CD8-positive, alpha-beta memory T cell (primary cell): ENCODE measurements around the gene RASA2. TPM values are rescaled to one million over a fixed set of nuclear protein-coding genes. Genes with fewer than 3 reads are reported as not detected.

Source experiments
- CTCF ChIA-PET: fragments of 350-600 bp; sonication (Branson Sonifier 250); formaldehyde crosslinking; loops from one replicate; lab custom pipeline; 2021; ENCODE audit warnings: antibody characterized with exemption; lab: Charles Lee
- POLR2A ChIA-PET: fragments of 350-600 bp; sonication (Branson Sonifier 250); formaldehyde crosslinking; loops from one replicate; lab custom pipeline; 2021; ENCODE audit warnings: antibody characterized with exemption; lab: Charles Lee
- DNase-seq, 5 donors: peaks; one replicate each; pipeline versions ENCODE4 v3.0.0 to v3.0.0-alpha.2; 2020 to 2022; ENCODE audit warnings: mixed read lengths in 1 of 5
- H3K27ac ChIP-seq: one replicate; pipeline ENCODE4 v1.7.0; 2013; ENCODE audit warnings: low read depth, mild to moderate bottlenecking, low read length, moderate library complexity
- H3K27me3 ChIP-seq: 2 replicates; pipeline ENCODE4 v1.7.0; 2013; ENCODE audit warnings: low read length, mild to moderate bottlenecking; ENCODE audit not compliant: insufficient read depth, poor library complexity, severe bottlenecking
- H3K36me3 ChIP-seq: 2 replicates; pipeline ENCODE4 v1.7.0; 2013; ENCODE audit warnings: mild to moderate bottlenecking, low read length, moderate library complexity; ENCODE audit not compliant: insufficient read depth
- H3K4me1 ChIP-seq: 2 replicates; pipeline ENCODE4 v1.7.0; 2013; ENCODE audit warnings: mild to moderate bottlenecking, low read length, moderate library complexity; ENCODE audit not compliant: insufficient read depth
- H3K4me3 ChIP-seq: 2 replicates; pipeline ENCODE4 v1.7.0; 2013; ENCODE audit warnings: mild to moderate bottlenecking, low read length
- H3K9me3 ChIP-seq: 2 replicates; pipeline ENCODE4 v1.7.0; 2013; ENCODE audit warnings: mild to moderate bottlenecking, low read length
- H3K27ac Mint-ChIP-seq, 8 donors: one replicate each; pipeline ENCODE4 v1.8.0; 2020 to 2021; ENCODE audit warnings: mixed read lengths in 8 of 8, mild to moderate bottlenecking in 6 of 8, inconsistent platforms in 3 of 8, moderate library complexity in 3 of 8
- H3K27me3 Mint-ChIP-seq, 2 donors: one replicate each; pipeline ENCODE4 v1.8.0; 2020 to 2021; ENCODE audit warnings: mixed read lengths in 2 of 2, mild to moderate bottlenecking in 1 of 2, moderate library complexity in 1 of 2
- H3K36me3 Mint-ChIP-seq, 3 donors: one replicate each; pipeline ENCODE4 v1.8.0; 2020 to 2021; ENCODE audit warnings: mixed read lengths in 3 of 3, inconsistent platforms in 1 of 3, mild to moderate bottlenecking in 1 of 3
- H3K4me1 Mint-ChIP-seq, 3 donors: one replicate each; pipeline ENCODE4 v1.8.0; 2020 to 2021; ENCODE audit warnings: mixed read lengths in 3 of 3, inconsistent platforms in 1 of 3, mild to moderate bottlenecking in 1 of 3
- H3K4me3 Mint-ChIP-seq, 7 donors: one replicate each; pipeline ENCODE4 v1.8.0; 2020 to 2021; ENCODE audit warnings: mixed read lengths in 7 of 7, mild to moderate bottlenecking in 6 of 7, moderate library complexity in 4 of 7, inconsistent platforms in 2 of 7
- H3K9me3 Mint-ChIP-seq, 5 donors: one replicate each; pipeline ENCODE4 v1.8.0; 2020 to 2022; ENCODE audit warnings: mixed read lengths in 5 of 5, mild to moderate bottlenecking in 3 of 5, moderate library complexity in 2 of 5, inconsistent platforms in 1 of 5
- polyA plus RNA-seq: library from polyadenylated mRNA; unstranded; fragments of 300-500 nt; fragmentation: Illumina TruSeq; gene quantifications from one replicate; pipeline ENCODE4 v1.2.3, GENCODE V29; 2021
- total RNA-seq, 2 experiments: library from RNA; stranded (reverse); gene quantifications; one replicate each; pipeline ENCODE4 v1.2.3, GENCODE V29; 2021

Gene RASA2
- total and polyA plus RNA-seq, 3 experiments from 2014 or later = 34.0 to 39.2 (median 36.4) TPM

DNA sequence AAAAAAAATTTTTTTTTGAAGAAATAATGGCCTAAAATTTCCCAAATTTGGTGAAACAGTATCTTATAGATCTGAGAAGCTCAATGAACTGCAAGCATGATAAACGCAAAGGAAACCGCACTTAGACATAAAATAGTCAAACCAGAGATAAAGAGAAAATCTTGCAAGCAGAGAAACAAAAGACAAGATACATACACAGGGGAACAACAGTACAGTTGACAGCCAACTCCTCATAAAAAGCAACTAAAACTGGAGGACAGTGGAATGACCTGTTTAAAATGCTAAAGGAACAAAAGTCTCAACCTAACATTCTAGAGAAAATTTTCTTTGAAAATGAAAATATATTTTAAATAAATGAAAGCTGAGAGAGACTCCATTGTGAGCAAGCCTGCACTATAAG, 107.5 kb downstream of the RASA2 start:
- Mint-ChIP-seq H3K9me3 (no peaks in the 10 kb centered on the region), H3K27ac (peak overlapping the region in 2 of 8 donors; percentile 8 to 46), H3K27me3 (no peaks in the 10 kb centered on the region), H3K4me3 (no peak overlapping the region), H3K36me3 (peaks cover 46 to 86% (median 47%) of the 10 kb centered on the region in 3 donors), H3K4me1 (no peaks in the 10 kb centered on the region)
- Histone ChIP-seq H3K27ac (no peak overlapping the region), H3K36me3 (peaks cover 49% of the 10 kb centered on the region), H3K4me3 (no peak overlapping the region), H3K9me3 (no peaks in the 10 kb centered on the region), H3K4me1 (no peaks in the 10 kb centered on the region), H3K27me3 (no peaks in the 10 kb centered on the region)
- CTCF ChIA-PET = no interaction called here
- no peak for DNase-seq
- POLR2A ChIA-PET = no interaction called here

DNA sequence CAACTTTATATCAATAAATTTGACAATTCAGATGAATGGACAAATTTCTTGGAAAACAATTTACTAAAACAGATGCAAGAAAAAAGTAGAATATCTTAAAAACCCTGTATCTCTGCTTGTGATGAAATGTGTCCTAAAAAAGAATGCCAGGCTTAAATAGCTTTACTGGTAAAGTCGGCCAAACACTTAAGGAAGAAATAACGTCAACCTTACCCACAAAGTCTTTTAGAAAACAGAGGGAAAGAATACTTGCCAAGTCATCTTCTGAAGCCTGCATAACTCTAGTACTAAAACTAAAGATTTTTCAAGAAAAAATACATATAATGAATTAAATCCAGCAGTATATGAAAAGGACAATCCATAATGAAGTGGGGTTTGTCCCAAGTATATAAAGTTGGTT, 111.1 kb downstream of the RASA2 start:
- H3K36me3 ChIP-seq = peaks cover 21% of the 10 kb centered on the region
- H3K27ac ChIP-seq = no peak overlapping the region
- peak overlapping the region in 1 of 8 donors; percentile 50 for H3K27ac Mint-ChIP-seq
- H3K9me3 Mint-ChIP-seq = peaks cover 0 to 10% (median 6%) of the 10 kb centered on the region in 5 donors
- ChIA-PET CTCF (interaction anchor here (0.8 to 1.3 kb wide), 2 partner anchors 138 to 228 kb away, joined by 3 to 4 read pairs; no protein-coding TSS in a partner anchor), POLR2A (no interaction called here)
- no peaks in the 10 kb centered on the region for H3K27me3 ChIP-seq
- no peaks in the 10 kb centered on the region for H3K4me1 Mint-ChIP-seq
- H3K27me3 Mint-ChIP-seq = no peaks in the 10 kb centered on the region
- H3K4me3 ChIP-seq = no peak overlapping the region
- H3K9me3 ChIP-seq = peaks cover 5% of the 10 kb centered on the region
- no peak for DNase-seq
- H3K36me3 Mint-ChIP-seq = peaks cover 41 to 83% (median 60%) of the 10 kb centered on the region in 3 donors
- H3K4me1 ChIP-seq = no peaks in the 10 kb centered on the region
- H3K4me3 Mint-ChIP-seq = no peak overlapping the region

DNA sequence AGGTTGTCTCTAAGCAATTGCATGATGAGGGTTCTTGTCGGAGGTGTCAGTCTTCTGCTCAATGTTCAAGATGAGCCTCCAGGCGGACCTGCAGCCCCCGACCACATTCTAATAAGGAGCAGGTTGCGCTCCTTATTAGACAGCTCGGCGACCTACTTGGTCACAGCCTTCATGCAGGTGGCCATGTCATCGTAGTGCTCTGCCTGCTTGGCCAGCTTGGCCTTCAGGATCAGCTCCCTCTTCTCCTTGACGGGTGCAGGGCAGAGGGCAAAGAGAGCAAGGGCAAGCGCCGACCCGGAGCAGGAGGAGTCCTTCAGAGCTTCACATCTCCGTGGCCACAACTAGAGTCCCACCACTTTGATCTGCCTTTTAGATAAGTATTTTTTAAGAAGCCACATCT, 113.5 kb downstream of the RASA2 start:
- Mint-ChIP-seq H3K36me3 (peaks cover 28 to 72% (median 40%) of the 10 kb centered on the region in 3 donors), H3K4me1 (no peaks in the 10 kb centered on the region), H3K27me3 (no peaks in the 10 kb centered on the region), H3K4me3 (no peak overlapping the region), H3K27ac (no peak overlapping the region), H3K9me3 (peaks cover 0 to 10% (median 6%) of the 10 kb centered on the region in 5 donors)
- H3K27me3 ChIP-seq = no peaks in the 10 kb centered on the region
- POLR2A ChIA-PET = no interaction called here
- H3K9me3 ChIP-seq = peaks cover 5% of the 10 kb centered on the region
- CTCF ChIA-PET = no interaction called here
- no peak overlapping the region for H3K4me3 ChIP-seq
- no peak overlapping the region for H3K27ac ChIP-seq
- no peak for DNase-seq
- H3K36me3 ChIP-seq = peaks cover 13% of the 10 kb centered on the region
- H3K4me1 ChIP-seq = no peaks in the 10 kb centered on the region

DNA sequence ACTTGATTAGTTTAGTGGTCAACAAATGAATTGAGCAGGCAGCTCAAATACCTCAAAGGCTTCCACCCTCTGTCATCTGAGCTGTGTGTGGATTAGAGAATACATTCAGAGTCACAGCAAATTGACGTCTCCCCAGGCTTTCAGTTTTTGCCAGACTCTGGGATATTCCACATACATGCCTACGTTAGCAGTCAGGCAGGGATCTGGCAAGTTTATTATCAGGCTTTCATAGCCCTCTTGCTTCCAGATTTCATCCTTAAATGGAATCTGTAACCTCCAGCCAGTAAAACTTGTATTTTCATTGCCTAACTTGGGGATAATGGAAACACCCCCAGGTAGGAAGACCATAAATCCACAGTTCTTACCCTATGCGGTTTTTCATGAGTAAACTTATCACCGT, 115.9 kb downstream of the RASA2 start:
- H3K9me3 Mint-ChIP-seq = peaks cover 0 to 10% (median 6%) of the 10 kb centered on the region in 5 donors
- Histone ChIP-seq H3K27me3 (no peaks in the 10 kb centered on the region), H3K4me3 (no peak overlapping the region), H3K4me1 (no peaks in the 10 kb centered on the region), H3K27ac (no peak overlapping the region), H3K36me3 (no peaks in the 10 kb centered on the region), H3K9me3 (peaks cover 5% of the 10 kb centered on the region)
- no peaks in the 10 kb centered on the region for H3K27me3 Mint-ChIP-seq
- no peak overlapping the region for H3K4me3 Mint-ChIP-seq
- no peak overlapping the region for H3K27ac Mint-ChIP-seq
- POLR2A ChIA-PET = no interaction called here
- CTCF ChIA-PET = no interaction called here
- peaks cover 28 to 70% (median 35%) of the 10 kb centered on the region in 3 donors for H3K36me3 Mint-ChIP-seq
- H3K4me1 Mint-ChIP-seq = peaks cover 0 to 3% (median 0%) of the 10 kb centered on the region in 3 donors
- DNase-seq = no peak

DNA sequence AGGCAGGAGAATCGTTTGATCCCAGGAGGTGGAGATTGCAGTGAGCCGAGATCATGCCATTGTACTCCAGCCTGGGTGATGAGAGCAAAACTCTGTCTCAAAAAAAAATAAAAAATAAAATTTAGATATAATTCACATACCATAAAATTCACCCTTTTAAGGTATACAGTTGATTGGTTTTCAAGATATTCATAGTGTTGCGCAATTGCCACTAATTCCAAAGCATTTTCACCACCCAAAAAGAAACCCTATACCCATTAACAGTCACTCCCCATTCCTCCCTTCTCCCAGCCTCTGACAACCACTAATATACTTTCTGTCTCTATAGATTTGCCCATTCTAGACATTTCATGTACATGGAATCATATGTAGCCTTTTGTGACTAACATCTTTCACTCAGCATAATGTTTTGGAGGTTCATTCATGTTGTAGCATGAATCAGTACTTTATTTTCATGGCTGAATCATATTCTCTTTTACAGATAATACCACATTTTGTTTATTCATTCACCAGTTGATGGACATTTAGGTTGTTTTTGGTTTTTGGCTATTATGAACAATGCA, 116.7 kb downstream of the RASA2 start:
- H3K27me3 Mint-ChIP-seq = no peaks in the 10 kb centered on the region
- H3K27ac Mint-ChIP-seq = peak overlapping the region in 3 of 8 donors; percentile 24 to 70 (median 40)
- Histone ChIP-seq H3K4me1 (no peaks in the 10 kb centered on the region), H3K9me3 (peaks cover 5% of the 10 kb centered on the region), H3K4me3 (no peak overlapping the region), H3K27ac (no peak overlapping the region), H3K36me3 (peaks cover 7% of the 10 kb centered on the region), H3K27me3 (no peaks in the 10 kb centered on the region)
- no peak overlapping the region for H3K4me3 Mint-ChIP-seq
- CTCF ChIA-PET = no interaction called here
- peaks cover 0 to 3% (median 0%) of the 10 kb centered on the region in 3 donors for H3K4me1 Mint-ChIP-seq
- DNase-seq = no peak
- H3K9me3 Mint-ChIP-seq = peaks cover 0 to 10% (median 6%) of the 10 kb centered on the region in 5 donors
- H3K36me3 Mint-ChIP-seq = peaks cover 27 to 72% (median 31%) of the 10 kb centered on the region in 3 donors
- POLR2A ChIA-PET = no interaction called here

DNA sequence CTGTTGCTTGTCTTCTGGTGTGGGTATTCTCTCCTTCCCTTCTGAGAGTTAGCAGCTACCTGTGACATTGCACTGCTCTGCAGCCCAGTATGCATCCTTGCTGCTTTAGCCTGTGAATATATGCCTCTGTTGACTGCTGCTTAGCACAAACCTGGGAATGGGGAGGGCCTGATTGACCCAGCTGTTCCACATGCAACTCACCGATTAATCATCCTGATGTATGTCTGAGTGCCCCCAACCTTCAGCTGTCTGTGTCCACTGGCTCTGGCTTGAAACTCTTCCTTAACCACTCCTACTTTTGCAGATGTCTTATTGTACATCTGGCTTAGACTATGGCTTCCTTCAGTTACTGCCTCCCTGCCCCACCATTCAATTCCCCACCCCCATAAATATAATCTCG, 119.1 kb downstream of the RASA2 start:
- H3K9me3 ChIP-seq = no peaks in the 10 kb centered on the region
- DNase-seq = no peak
- no peaks in the 10 kb centered on the region for H3K27me3 ChIP-seq
- H3K36me3 ChIP-seq = peaks cover 14% of the 10 kb centered on the region
- H3K4me3 ChIP-seq = no peak overlapping the region
- no peak overlapping the region for H3K4me3 Mint-ChIP-seq
- no peaks in the 10 kb centered on the region for H3K4me1 ChIP-seq
- peaks cover 0 to 3% (median 0%) of the 10 kb centered on the region in 3 donors for H3K4me1 Mint-ChIP-seq
- ChIA-PET CTCF (no interaction called here), POLR2A (no interaction called here)
- peaks cover 12 to 71% (median 20%) of the 10 kb centered on the region in 3 donors for H3K36me3 Mint-ChIP-seq
- H3K27ac ChIP-seq = no peak overlapping the region
- no peaks in the 10 kb centered on the region for H3K27me3 Mint-ChIP-seq
- peaks cover 0 to 4% (median 0%) of the 10 kb centered on the region in 5 donors for H3K9me3 Mint-ChIP-seq
- H3K27ac Mint-ChIP-seq = peak overlapping the region in 7 of 8 donors; percentile 11 to 69 (median 61)

DNA sequence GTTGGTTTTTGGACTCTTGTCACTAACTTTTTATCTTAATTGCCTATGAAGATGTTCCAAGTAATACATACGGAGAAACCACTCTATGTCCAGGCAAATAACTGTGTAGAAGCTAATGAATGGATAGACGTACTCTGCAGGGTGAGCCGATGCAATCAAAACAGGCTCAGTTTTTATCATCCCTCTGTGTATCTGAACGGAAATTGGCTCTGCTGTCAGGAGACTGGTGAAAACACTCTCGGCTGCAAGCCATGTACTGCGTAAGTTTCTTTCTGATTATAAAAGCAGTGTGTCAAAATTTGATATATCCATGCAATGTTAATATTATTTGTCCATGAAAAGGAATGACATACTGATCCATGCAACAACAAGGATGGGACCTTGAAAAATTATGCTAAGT, 121.6 kb downstream of the RASA2 start:
- H3K4me3 Mint-ChIP-seq = no peak overlapping the region
- Histone ChIP-seq H3K27ac (no peak overlapping the region), H3K9me3 (no peaks in the 10 kb centered on the region), H3K4me3 (no peak overlapping the region), H3K4me1 (no peaks in the 10 kb centered on the region), H3K27me3 (no peaks in the 10 kb centered on the region), H3K36me3 (peaks cover 19% of the 10 kb centered on the region)
- peak overlapping the region in 2 of 8 donors; percentile 3 to 7 for H3K27ac Mint-ChIP-seq
- peaks cover 0 to 3% (median 0%) of the 10 kb centered on the region in 3 donors for H3K4me1 Mint-ChIP-seq
- ChIA-PET CTCF (interaction anchor here (1.6 kb wide), 1 partner anchor 20 kb away, joined by 3 read pairs; no protein-coding TSS in a partner anchor), POLR2A (no interaction called here)
- H3K36me3 Mint-ChIP-seq = peaks cover 0 to 79% (median 24%) of the 10 kb centered on the region in 3 donors
- DNase-seq = no peak
- no peaks in the 10 kb centered on the region for H3K9me3 Mint-ChIP-seq
- no peaks in the 10 kb centered on the region for H3K27me3 Mint-ChIP-seq

DNA sequence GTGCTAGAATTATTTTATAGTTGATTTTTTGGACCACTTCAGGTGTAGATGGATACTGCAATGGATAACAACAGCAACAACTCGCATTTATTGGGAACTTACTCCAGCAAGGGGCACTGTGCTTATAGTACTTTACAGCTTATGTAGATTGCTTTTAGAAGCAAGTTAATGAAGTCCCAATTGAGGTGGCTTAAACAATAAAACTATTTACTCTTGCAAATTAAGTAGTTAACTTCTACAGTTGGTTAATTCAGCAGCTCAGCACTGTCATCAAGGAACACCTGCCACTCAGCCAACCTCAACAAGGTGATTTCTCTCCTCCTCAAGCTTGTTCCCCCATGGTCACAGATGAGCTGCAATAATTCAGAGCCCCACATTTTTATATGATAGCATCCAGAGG, 124.1 kb downstream of the RASA2 start:
- Histone ChIP-seq H3K9me3 (no peaks in the 10 kb centered on the region), H3K4me3 (no peak overlapping the region), H3K27ac (no peak overlapping the region), H3K4me1 (no peaks in the 10 kb centered on the region), H3K27me3 (no peaks in the 10 kb centered on the region), H3K36me3 (peaks cover 19% of the 10 kb centered on the region)
- no peak for DNase-seq
- H3K27me3 Mint-ChIP-seq = no peaks in the 10 kb centered on the region
- no peak overlapping the region for H3K4me3 Mint-ChIP-seq
- peak overlapping the region in 5 of 8 donors; percentile 9 to 70 (median 33) for H3K27ac Mint-ChIP-seq
- ChIA-PET CTCF (no interaction called here), POLR2A (no interaction called here)
- H3K9me3 Mint-ChIP-seq = no peaks in the 10 kb centered on the region
- H3K4me1 Mint-ChIP-seq = peaks cover 0 to 3% (median 0%) of the 10 kb centered on the region in 3 donors
- peaks cover 1 to 78% (median 20%) of the 10 kb centered on the region in 3 donors for H3K36me3 Mint-ChIP-seq
